Common myeloid progenitor, CD34-positive (primary cell): Measurements from ENCODE around the gene ASTN2.
A peak's percentile ranks its signal among the peaks of the same experiment; 100 is the strongest.

ENCODE experiments used
- CTCF ChIA-PET: fragments of 350-600 bp; sonication (Branson Sonifier 250); formaldehyde crosslinking; loops from one replicate; lab custom pipeline; 2021; ENCODE audit warnings: antibody characterized with exemption; lab: Charles Lee
- POLR2A ChIA-PET: fragments of 350-600 bp; sonication (Branson Sonifier 250); formaldehyde crosslinking; loops from one replicate; lab custom pipeline; 2021; ENCODE audit warnings: antibody characterized with exemption; lab: Charles Lee
- DNase-seq, 3 donors: peaks; one replicate each; pipeline versions ENCODE4 v3.0.0 to v3.0.0-alpha.2; 2013
- H3K27ac ChIP-seq, 2 experiments: 1 replicate in 1 of 2; 2 replicates in 1 of 2; pipeline ENCODE4 v1.7.0; 2013; ENCODE audit warnings: inconsistent platforms in 2 of 2, low read length in 2 of 2, mild to moderate bottlenecking in 2 of 2, low read depth in 1 of 2, moderate library complexity in 1 of 2; ENCODE audit not compliant: severe bottlenecking in 2 of 2, insufficient read depth in 1 of 2, poor library complexity in 1 of 2
- H3K27me3 ChIP-seq, 5 experiments: replicated peaks in 2 of 5; 1 replicate in 3 of 5; 2 replicates in 2 of 5; pipeline versions ENCODE4 v1.6.1 to v1.7.0; 2013; ENCODE audit warnings: low read length in 4 of 5, mild to moderate bottlenecking in 2 of 5, moderate library complexity in 2 of 5, inconsistent platforms in 1 of 5; ENCODE audit not compliant: insufficient read depth in 5 of 5, control insufficient read depth in 4 of 5
- H3K36me3 ChIP-seq, 4 experiments: 1 replicate in 2 of 4; 2 replicates in 2 of 4; pipeline versions ENCODE4 v1.6.1 to v1.7.0; 2013; ENCODE audit warnings: low read length in 3 of 4, control low read depth in 1 of 4, mild to moderate bottlenecking in 1 of 4; ENCODE audit not compliant: control insufficient read depth in 4 of 4, insufficient read depth in 4 of 4
- H3K4me1 ChIP-seq, 4 experiments: 1 replicate in 3 of 4; 2 replicates in 1 of 4; pipeline versions ENCODE4 v1.6.1 to v1.7.1; 2013; ENCODE audit warnings: low read length in 3 of 4, mild to moderate bottlenecking in 3 of 4, control low read depth in 1 of 4, inconsistent platforms in 1 of 4, moderate library complexity in 1 of 4; ENCODE audit not compliant: control insufficient read depth in 4 of 4, insufficient read depth in 4 of 4; ENCODE audit errors: control extremely low read depth in 1 of 4
- H3K4me3 ChIP-seq, 7 experiments: 1 replicate in 4 of 7; 2 replicates in 3 of 7; pipeline versions ENCODE4 v1.5.1 to v1.7.0; 2013; ENCODE audit warnings: mild to moderate bottlenecking in 7 of 7, low read length in 6 of 7, moderate library complexity in 6 of 7, inconsistent platforms in 2 of 7, low read depth in 2 of 7, control low read depth in 1 of 7; ENCODE audit not compliant: insufficient read depth in 4 of 7, control insufficient read depth in 1 of 7; ENCODE audit errors: extremely low read depth in 1 of 7
- H3K9me3 ChIP-seq, 5 experiments: 1 replicate in 4 of 5; 2 replicates in 1 of 5; pipeline versions ENCODE4 v1.6.1 to v1.7.1; 2013; ENCODE audit warnings: low read length in 4 of 5, mild to moderate bottlenecking in 2 of 5, inconsistent platforms in 1 of 5, low read depth in 1 of 5, moderate library complexity in 1 of 5; ENCODE audit not compliant: control insufficient read depth in 4 of 5, insufficient read depth in 2 of 5; ENCODE audit errors: control extremely low read depth in 1 of 5
- WGBS: methylation state at CpG from one replicate; pipeline ENCODE4 v1.1.5; 2013; ENCODE audit not compliant: insufficient coverage; 5-methylcytosine and 5-hydroxymethylcytosine counted together

Gene ASTN2

DNA sequence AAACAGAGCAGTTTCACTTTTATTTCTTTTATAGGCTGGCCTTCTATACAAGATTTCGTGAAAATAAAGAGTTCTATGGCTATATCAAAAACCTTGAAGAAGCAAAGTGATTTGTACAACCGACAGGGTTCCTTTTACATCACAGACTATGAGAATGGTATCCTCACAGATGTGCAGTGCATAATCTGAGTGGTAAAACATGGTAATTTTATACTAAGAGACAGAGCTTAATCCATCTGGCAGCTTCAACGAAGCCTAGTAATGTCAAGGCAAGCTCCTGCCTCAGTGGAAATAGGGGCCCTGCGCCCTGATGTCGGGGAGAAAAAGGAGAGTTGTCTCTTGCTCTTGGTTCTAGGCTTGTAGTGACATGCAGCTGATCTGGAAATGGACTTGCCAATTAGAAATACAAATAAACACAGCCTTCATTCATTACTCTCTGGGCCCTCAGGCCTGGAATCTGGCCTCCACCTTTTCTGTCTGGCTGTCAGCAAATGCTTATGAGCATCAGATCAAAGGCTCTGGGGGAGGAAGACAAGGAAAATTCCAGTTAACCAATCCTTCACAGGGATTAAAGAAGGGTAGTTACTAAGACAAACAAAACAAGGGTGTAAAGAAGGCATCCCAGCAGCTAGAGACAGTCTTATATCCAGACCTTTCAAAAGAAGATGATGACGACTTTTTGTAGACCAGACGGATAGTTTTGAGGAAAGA is 761.4 kb downstream of the ASTN2 start:
- Histone ChIP-seq H3K27me3 (no peaks in the 10 kb centered on the region), H3K4me3 (no peak overlapping the region), H3K4me1 (no peaks in the 10 kb centered on the region), H3K36me3 (no peaks in the 10 kb centered on the region), H3K27ac (no peak overlapping the region), H3K9me3 (no peaks in the 10 kb centered on the region)
- ChIA-PET CTCF (interaction anchor here (1.0 kb wide), 1 partner anchor 1061 kb away, joined by 3 read pairs; no protein-coding TSS in a partner anchor), POLR2A (no interaction called here)
- DNase-seq: no peak
- 100% methylated on average over 6 of the region's 7 CpGs for WGBS

DNA sequence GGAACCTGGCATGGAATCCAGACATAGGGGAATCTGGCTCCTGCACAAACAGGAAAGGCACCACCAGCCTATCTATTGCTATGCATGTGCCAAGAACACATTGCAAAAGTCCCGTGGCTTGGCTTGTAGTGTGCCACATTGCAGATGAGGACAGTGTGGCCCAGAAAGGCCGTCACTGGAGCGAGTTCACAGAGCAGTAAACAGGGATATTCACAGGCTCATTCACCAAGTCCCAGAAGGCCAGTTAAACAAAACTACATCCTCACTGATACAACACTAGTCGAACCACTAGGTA is 767.4 kb downstream of the ASTN2 start:
- H3K27me3 ChIP-seq: no peaks in the 10 kb centered on the region
- no peaks in the 10 kb centered on the region for H3K9me3 ChIP-seq
- 83% methylated on average over 1 of the region's 4 CpGs for WGBS
- ChIA-PET POLR2A (no interaction called here), CTCF (interaction anchor here (1.0 to 4.3 kb wide), 4 partner anchors 18 to 1054 kb away, joined by 3 to 27 read pairs (median 4); no protein-coding TSS in a partner anchor)
- H3K36me3 ChIP-seq: no peaks in the 10 kb centered on the region
- no peak for DNase-seq
- H3K4me1 ChIP-seq: no peaks in the 10 kb centered on the region
- H3K4me3 ChIP-seq: no peak overlapping the region
- H3K27ac ChIP-seq: no peak overlapping the region

DNA sequence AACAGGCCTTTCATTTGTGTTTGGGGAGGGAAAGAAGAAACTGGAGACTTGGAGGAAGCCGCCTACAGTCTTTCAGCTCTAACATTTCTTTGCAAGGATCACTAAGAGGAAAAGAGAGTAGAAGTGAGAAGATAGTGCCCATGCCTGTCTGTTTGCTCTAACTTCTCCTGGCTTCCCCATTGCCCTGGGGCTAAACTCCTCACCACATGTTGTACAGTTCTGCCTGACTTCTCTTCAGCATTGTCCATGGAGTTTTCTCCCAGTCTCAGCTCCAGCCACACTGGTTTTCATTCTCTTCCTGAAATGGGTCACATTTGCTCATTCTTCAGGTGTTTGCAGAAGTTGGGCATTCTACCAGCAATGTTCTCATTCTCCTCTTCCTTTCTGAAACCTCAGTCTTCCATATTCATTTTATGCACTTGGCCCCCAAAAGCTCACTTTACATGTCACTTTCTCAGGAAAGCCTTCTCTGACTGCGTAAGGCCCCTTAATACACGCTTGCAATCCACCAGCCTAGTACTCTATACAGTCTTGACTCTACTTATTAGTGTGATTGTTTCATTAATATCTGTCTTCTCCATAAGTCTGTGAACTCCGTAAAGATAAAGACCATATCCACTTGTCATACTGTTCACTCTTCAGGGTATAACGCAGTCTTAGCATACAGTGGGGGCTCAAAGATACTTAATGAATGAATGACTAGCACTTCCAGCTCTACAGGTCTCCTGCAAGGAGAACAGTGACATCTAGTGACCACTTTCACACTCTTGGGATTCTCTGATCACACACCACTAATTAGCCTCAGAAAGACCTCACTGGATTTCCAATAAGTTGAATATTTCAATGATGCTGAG is 768.0 kb downstream of the ASTN2 start:
- Histone ChIP-seq H3K27ac (no peak overlapping the region), H3K4me1 (no peaks in the 10 kb centered on the region), H3K36me3 (no peaks in the 10 kb centered on the region), H3K4me3 (no peak overlapping the region), H3K27me3 (no peaks in the 10 kb centered on the region), H3K9me3 (no peaks in the 10 kb centered on the region)
- DNase-seq: peak; percentile 2 to 36 (median 19)
- WGBS: 75% methylated on average over 1 of the region's 5 CpGs
- POLR2A ChIA-PET: no interaction called here
- CTCF ChIA-PET: interaction anchor here (1.0 to 4.3 kb wide), 4 partner anchors 19 to 1054 kb away, joined by 3 to 27 read pairs (median 4); no protein-coding TSS in a partner anchor

DNA sequence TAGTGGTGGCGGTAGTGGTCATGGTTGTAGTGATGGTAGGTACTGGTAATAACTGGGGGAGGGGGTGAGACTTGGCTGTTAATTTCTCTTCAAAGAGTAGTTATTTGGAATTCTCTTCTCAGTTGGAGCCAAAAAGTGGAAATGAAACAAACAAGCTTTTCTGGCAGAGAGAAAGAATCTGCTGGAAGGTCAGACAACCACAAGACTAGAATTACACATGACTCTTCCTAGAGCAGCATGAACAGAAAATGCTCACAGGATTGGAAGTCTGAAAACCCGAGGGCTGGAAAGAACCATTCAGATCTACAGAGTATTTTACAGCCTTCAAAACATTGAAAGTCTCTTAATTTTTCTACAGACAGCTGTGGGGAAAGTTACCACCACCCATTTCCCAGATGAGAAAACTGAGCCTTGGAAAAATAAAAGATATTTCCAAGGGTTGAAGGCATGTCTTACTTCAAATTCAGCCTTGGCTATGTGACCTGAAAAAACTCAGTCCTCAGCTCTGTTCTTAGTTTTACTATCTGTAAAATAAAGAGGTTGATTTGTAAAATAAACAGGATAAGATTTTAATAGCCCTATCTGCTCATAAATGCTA is 770.7 kb downstream of the ASTN2 start:
- H3K27me3 ChIP-seq: no peaks in the 10 kb centered on the region
- no peak overlapping the region for H3K4me3 ChIP-seq
- no peaks in the 10 kb centered on the region for H3K4me1 ChIP-seq
- ChIA-PET CTCF (interaction anchor here (4.3 kb wide), 1 partner anchor 1051 kb away, joined by 27 read pairs; no protein-coding TSS in a partner anchor), POLR2A (no interaction called here)
- WGBS: 93% methylated on average over 2 of the region's 2 CpGs
- no peaks in the 10 kb centered on the region for H3K36me3 ChIP-seq
- DNase-seq: no peak
- no peak overlapping the region for H3K27ac ChIP-seq
- no peaks in the 10 kb centered on the region for H3K9me3 ChIP-seq

DNA sequence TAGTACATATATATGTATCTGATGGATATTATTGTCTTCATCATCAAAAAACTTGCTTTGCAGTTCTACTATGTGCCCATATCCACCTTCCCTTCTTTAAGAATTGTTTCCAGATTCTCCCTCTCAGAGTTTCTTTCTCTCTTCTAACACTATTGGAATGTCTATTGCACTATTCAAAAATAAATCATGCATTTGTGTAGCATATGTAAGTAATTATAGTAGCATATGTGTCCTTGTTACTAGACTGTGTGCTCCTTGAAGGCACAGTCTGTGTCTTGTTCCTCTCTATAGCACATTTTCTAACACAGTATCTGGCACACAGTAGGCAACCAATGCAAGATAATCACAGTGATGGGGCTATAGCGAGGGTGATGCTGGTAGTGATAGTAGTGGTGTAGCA is 771.2 kb downstream of the ASTN2 start:
- DNase-seq: no peak
- CTCF ChIA-PET: no interaction called here
- 100% methylated on average over 1 of the region's 1 CpG for WGBS

DNA sequence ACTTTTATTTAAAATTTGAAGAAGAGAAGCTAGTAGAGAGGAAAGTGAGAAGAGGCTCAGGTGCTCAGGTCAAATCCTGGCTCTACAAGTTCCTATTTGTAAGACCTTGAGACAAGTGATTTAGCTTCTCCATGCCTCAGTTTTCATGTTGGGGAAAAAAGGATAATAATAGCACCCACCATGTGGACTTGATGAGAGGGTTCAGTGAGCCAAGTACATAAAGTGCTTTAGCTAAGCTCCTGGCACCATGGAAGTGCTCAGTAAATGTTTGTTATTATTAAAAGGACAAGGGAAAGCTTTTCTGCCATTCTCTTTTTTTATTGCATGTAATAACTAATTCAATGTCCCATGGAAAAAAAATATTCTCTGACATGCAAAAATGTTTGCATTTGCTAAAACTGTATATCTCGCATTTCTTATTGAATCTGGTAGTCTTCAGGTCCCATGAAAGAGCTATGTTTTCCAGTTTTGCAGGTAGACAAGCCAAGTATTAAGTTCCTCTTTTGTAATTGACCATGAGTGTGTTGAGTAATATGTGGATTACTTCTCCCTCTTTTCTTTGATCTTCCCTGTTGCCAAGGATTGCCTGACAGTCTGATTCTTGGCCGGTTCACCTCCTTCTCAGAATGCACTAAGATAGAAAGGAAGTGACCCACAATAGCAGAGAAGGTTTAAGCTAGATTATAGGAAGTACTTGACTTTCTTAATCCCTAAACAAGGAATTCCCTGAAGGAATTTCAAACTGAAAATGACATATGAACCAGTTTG is 773.4 kb downstream of the ASTN2 start:
- Histone ChIP-seq H3K36me3 (no peaks in the 10 kb centered on the region), H3K27me3 (no peaks in the 10 kb centered on the region), H3K4me1 (no peaks in the 10 kb centered on the region), H3K4me3 (no peak overlapping the region), H3K9me3 (no peaks in the 10 kb centered on the region), H3K27ac (no peak overlapping the region)
- POLR2A ChIA-PET: no interaction called here
- WGBS: 100% methylated on average over 1 of the region's 2 CpGs
- DNase-seq: no peak
- CTCF ChIA-PET: no interaction called here

More for the DNA sequence above, 771.2 kb downstream of the ASTN2 start:
- Histone ChIP-seq H3K4me1 (no peaks in the 10 kb centered on the region), H3K9me3 (no peaks in the 10 kb centered on the region), H3K27me3 (no peaks in the 10 kb centered on the region), H3K4me3 (no peak overlapping the region), H3K36me3 (no peaks in the 10 kb centered on the region), H3K27ac (no peak overlapping the region)
- POLR2A ChIA-PET: no interaction called here
